ENCODE measurements around the gene SPATA2L. TPM values are rescaled to one million over a fixed set of nuclear protein-coding genes. Genes with fewer than 3 reads are reported as not detected.

SPATA2L gene
- total and polyA plus RNA-seq, 2 of the 8 experiments (the other 6 are each of a cell fraction or from before 2014, with no cell fraction given): 9.3 to 12.5 TPM

DNA sequence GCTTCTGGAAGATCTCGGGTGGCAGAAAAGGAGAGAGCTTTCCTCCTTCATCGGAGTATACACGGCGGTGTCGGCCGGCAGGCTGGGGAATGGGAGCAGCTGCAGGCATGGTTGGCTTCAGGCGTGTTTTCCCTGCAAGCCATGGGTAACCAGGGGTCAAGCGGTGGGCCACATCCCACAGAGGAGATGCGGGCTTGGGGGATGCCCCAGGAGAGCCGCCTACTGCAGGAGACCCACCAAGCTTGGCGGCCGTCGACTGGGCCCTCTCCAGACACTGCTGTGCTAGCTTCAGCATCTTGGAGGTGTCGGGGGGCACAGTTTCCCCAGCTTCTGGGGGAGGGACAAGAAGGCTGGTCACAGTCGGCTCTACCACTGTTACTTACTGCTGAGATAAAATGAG is 15.0 kb upstream of the SPATA2L start:
- WGBS, 2 experiments (ENCODE audit: extremely low coverage in 1 of 2, insufficient coverage in 1 of 2, insufficient read length in 1 of 2, insufficient replicate concordance in 2 of 2, low coverage in 1 of 2, low lambda C conversion rate in 2 of 2, missing lambda C conversion rate in 1 of 2): 95% methylated on average over 13 of the region's 15 CpGs; no CpG with 5 or more reads in 1 of the 2 experiments
- Histone ChIP-seq H3K9ac (replicated peaks in 1 of 4; ENCODE audit: extremely low read depth in 1 of 4, low read depth in 3 of 4, low read length in 3 of 4) (no peak overlapping the region), H3K27me3 (replicated peaks in 1 of 4; ENCODE audit: control insufficient read depth in 3 of 4, extremely low read depth in 1 of 4, insufficient read depth in 3 of 4, low read length in 3 of 4) (peaks cover 1 to 25% (median 21%) of the 10 kb centered on the region in 4 experiments), H4K20me1 (replicated peaks in 1 of 2; ENCODE audit: control insufficient read depth in 1 of 2, insufficient read depth in 2 of 2, low read length in 2 of 2) (peaks cover 9 to 15% of the 10 kb centered on the region in 2 experiments), H4K91ac (replicated peaks; ENCODE audit: insufficient read length, low read length) (no peak overlapping the region), H2BK12ac (ENCODE audit: low read depth, low read length) (no peak overlapping the region), H3K9me3 (ENCODE audit: insufficient read depth in 2 of 2, low read depth in 1 of 2, low read length in 1 of 2) (no peaks in the 10 kb centered on the region), H2AFZ (ENCODE audit: low read length) (no peak overlapping the region), H3K36me3 (ENCODE audit: control insufficient read depth in 2 of 4, insufficient read depth in 4 of 4, low read length in 3 of 4) (peaks cover 0 to 10% (median 5%) of the 10 kb centered on the region in 4 experiments; a peak in 3 of 8 replicates), H3K14ac (ENCODE audit: insufficient read length) (no peak overlapping the region), H2BK120ac (replicated peaks; ENCODE audit: low read depth, low read length) (no peak overlapping the region), H3K4me3 (ENCODE audit: extremely low read depth in 1 of 4, insufficient read depth in 2 of 4, low read depth in 3 of 4, low read length in 4 of 4) (no peak overlapping the region), H3K79me2 (ENCODE audit: control insufficient read depth in 1 of 2, insufficient read depth in 2 of 2, low read length in 2 of 2) (no peaks in the 10 kb centered on the region), H2BK15ac (ENCODE audit: low read length) (no peak overlapping the region), H3K4me2 (ENCODE audit: insufficient read depth in 1 of 2, low read depth in 2 of 2, low read length in 2 of 2) (no peak overlapping the region), H4K8ac (ENCODE audit: extremely low read depth, insufficient read depth, low read length) (no peak overlapping the region), H3K4ac (replicated peaks; ENCODE audit: insufficient read length, low read depth, low read length) (no peak overlapping the region), H3K79me1 (ENCODE audit: low read depth, low read length) (0 out of 2 replicates have a peak, but pooled peaks cover 2% of the 10 kb centered on the region), H2BK20ac (ENCODE audit: low read length) (no peak overlapping the region), H3K56ac (replicated peaks; ENCODE audit: insufficient read length, low read depth, low read length) (no peak overlapping the region), H2BK5ac (ENCODE audit: low read depth, low read length) (no peak overlapping the region), H4K5ac (ENCODE audit: insufficient read length, low read depth, low read length) (no peak overlapping the region), H3K18ac (ENCODE audit: extremely low read depth, low read length) (no peak overlapping the region), H2AK5ac (ENCODE audit: low read depth, low read length) (no peak overlapping the region), H3K23me2 (ENCODE audit: low read depth, low read length) (peaks cover 8% of the 10 kb centered on the region), H3K23ac (ENCODE audit: insufficient read length) (no peak overlapping the region), H3K27ac (ENCODE audit: low read depth, low read length) (no peak overlapping the region), H3K4me1 (replicated peaks in 1 of 4; ENCODE audit: control insufficient read depth in 3 of 4, insufficient read depth in 4 of 4, low read length in 3 of 4) (peaks cover 0 to 9% (median 0%) of the 10 kb centered on the region in 4 experiments; a peak in 5 of 7 replicates)
- FAIRE-seq: no peak
- ChIA-PET POLR2A (ENCODE audit: partially characterized antibody) (interaction anchor here (0.6 to 16.7 kb wide), 9 partner anchors 8 to 170 kb away, joined by 3 to 193 read pairs (median 5); partner anchors contain the start of genes CDK10, SPATA2L and SPIRE2), CTCF (ENCODE audit: partially characterized antibody) (interaction anchor here (0.6 to 1.7 kb wide), 6 partner anchors 9 to 847 kb away, joined by 3 to 10 read pairs (median 4); no protein-coding TSS in a partner anchor)
- DNase-seq (ENCODE audit: low read depth in 1 of 2, low spot score in 2 of 2): no peak
- TF ChIP-seq RNF2 (IDR thresholded peaks at IDR 0.05; ENCODE audit: borderline replicate concordance, low read depth, low read length, missing control alignments, poor library complexity, severe bottlenecking) (no peak), ATF2 (IDR thresholded peaks at IDR 0.05; ENCODE audit: low read length) (no peak), SP4 (IDR thresholded peaks at IDR 0.05; ENCODE audit: low read length) (no peak), BRCA1 (IDR thresholded peaks at IDR 0.05; ENCODE audit: low read depth, low read length) (no peak), POLR2AphosphoS5 (IDR thresholded peaks at IDR 0.05; ENCODE audit: low read depth, low read length) (no peak), TAF7 (optimal IDR thresholded peaks at IDR 0.05; ENCODE audit: borderline replicate concordance, low read depth, low read length) (no peak), CHD2 (IDR thresholded peaks at IDR 0.05; ENCODE audit: low read length) (no peak), SRF (IDR thresholded peaks at IDR 0.05; ENCODE audit: low read depth, low read length) (no peak), TAF1 (IDR thresholded peaks at IDR 0.05; ENCODE audit: low read depth, low read length) (no peak), KDM4A (IDR thresholded peaks at IDR 0.05; ENCODE audit: low read depth, low read length, severe bottlenecking) (no peak), YY1 (IDR thresholded peaks at IDR 0.05; ENCODE audit: low read depth, low read length) (no peak)

Data from H1 (cell line).